Breast epithelium (tissue), 3 donors: ENCODE results near the gene KIAA0040.

Experiments
- POLR2AphosphoS5 ChIP-seq, 3 donors: sonication (generic); formaldehyde crosslinking; IDR thresholded peaks; one replicate each; pipeline ENCODE4 v1.6.1; 2017; ENCODE audit warnings: antibody characterized with exemption in 3 of 3
- TF ChIP-seq, protein P1 (sequence below), 3 donors: fragments of 450-650 bp; IDR thresholded peaks; one replicate each; pipeline ENCODE4 v1.5.1; 2016 to 2017; ENCODE audit warnings: antibody characterized with exemption in 3 of 3, mild to moderate bottlenecking in 3 of 3, moderate library complexity in 3 of 3

DNA sequence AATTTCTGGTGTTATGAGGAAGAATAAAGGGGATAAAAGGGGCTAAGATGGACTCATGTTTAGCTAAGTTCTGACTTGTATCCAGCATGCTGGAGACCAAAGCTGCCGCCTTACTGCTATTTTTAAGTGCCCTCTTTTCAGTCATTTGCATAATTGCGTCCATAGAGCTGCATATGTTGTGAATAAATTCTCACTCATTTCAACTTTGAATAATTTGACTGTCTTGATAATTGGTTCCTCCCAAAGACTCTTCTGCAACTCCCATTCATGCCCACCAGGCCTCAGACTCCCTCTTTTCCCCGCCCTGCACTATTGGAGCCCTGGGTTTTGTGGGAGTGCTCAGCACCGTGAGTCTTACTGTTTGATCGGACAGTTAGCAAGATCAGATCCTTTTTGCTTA, 45.0 kb downstream of the KIAA0040 start:
- TF ChIP-seq, protein P1, sequence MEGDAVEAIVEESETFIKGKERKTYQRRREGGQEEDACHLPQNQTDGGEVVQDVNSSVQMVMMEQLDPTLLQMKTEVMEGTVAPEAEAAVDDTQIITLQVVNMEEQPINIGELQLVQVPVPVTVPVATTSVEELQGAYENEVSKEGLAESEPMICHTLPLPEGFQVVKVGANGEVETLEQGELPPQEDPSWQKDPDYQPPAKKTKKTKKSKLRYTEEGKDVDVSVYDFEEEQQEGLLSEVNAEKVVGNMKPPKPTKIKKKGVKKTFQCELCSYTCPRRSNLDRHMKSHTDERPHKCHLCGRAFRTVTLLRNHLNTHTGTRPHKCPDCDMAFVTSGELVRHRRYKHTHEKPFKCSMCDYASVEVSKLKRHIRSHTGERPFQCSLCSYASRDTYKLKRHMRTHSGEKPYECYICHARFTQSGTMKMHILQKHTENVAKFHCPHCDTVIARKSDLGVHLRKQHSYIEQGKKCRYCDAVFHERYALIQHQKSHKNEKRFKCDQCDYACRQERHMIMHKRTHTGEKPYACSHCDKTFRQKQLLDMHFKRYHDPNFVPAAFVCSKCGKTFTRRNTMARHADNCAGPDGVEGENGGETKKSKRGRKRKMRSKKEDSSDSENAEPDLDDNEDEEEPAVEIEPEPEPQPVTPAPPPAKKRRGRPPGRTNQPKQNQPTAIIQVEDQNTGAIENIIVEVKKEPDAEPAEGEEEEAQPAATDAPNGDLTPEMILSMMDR (IDR thresholded peaks at IDR 0.05), result no peak
- TF ChIP-seq POLR2AphosphoS5 (IDR thresholded peaks at IDR 0.05), result no peak
